Measurements from ENCODE around the gene RBBP8NL. TPM values are rescaled to one million over a fixed set of nuclear protein-coding genes. Genes with fewer than 3 reads are reported as not detected.

Gene RBBP8NL
- total RNA-seq, 1 donor from 2014 or later = not detected

DNA sequence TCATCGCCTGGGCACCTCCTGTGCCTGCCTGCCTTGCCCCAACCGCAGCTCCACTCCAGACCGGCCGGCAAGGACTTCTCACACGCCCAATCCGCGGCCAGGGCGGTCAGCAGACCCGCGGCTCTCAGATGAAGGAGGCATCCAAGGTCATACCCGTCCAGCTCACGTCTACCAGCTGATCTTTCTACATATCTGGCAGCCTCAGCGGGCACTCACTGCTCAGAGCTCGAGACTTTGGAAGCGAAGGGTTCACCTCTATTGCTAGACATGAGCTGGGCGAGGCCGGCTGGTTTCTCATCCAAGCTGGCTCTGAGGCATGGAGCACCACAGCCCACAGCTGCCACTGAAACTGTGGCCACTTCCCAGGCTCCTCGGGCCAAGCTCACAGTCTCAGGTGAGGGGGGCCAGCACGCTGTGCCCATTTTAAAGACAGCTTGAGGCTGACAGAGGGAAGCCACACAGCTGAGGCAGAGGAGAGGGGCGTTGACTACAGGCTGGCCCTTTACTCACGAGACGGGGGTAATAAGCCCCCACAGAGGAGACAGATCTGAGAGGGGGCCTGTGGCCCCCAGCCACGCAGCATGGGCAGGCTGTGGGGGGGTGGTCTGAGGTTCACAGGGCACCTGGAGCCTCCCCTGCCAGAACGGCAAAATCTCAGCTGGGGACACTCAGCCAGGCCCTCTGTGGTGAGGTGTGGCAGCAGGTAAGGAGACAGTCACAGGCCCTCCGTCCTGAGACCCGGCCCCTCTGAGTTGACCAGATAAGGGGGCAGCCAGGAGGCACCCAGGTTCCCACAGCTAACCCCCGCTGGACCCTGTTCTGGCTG is 62.2 kb downstream of the RBBP8NL start:
- no peak for DNase-seq
- intact Hi-C loops (cut with micrococcal nuclease) = loop anchor here (5.0 kb wide), 1 partner anchor 63 kb away; the partner anchor contains the start of gene ADRM1
- peaks cover 25% of the 10 kb centered on the region for H3K27me3 Mint-ChIP-seq
- peaks cover 3% of the 10 kb centered on the region for H3K4me1 Mint-ChIP-seq
- H3K9me3 Mint-ChIP-seq = no peaks in the 10 kb centered on the region
- no peak overlapping the region for H3K27ac Mint-ChIP-seq
- no peak overlapping the region for H3K4me3 Mint-ChIP-seq
- H3K36me3 Mint-ChIP-seq (ENCODE audit: low read depth) = no peaks in the 10 kb centered on the region

DNA sequence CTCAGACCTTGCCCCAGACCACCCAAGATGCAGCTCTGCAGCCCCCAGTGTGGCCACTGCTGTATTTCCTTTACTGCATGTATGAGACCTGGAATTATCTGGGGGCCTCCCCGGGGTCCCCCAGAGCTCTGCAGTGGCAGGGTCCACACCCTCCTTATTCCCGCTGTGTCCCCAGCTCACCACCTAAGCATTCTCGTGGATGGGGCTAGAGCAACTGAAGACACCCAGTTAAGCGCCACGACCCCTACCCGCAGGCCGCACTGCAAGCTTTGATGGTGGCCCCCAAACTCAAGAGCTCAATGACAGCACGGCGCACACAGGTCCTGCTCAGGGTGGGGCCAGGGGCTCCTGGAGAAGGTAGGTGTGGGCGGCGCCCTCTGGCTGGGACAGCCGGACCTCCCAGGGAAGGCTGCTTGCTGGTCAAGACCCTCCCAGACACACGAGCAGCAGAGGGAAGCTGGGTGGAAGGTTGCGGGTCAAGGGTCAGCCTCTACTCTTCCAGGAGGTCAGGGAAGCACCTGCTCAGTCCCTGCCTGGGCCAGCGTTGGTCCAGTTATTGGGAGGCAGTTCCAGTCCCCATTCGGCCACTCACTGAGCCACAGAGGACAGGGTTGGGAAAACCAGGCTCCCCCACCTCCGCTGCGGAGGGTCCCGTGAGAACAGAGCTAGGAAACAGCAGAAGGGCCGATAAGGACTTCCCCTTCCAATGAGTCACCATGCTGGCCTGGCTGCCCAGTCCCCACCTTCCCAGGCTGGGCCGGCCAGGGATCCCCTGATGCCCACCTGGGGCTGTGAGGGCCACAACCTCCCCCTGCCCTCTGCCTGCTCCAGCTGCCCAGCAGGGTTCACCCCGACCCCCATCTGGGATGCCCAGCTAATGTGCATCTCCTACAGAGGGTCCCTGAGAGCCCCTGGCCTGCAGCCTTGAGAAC is 63.2 kb downstream of the RBBP8NL start:
- no peak overlapping the region for H3K4me3 Mint-ChIP-seq
- H3K9me3 Mint-ChIP-seq = no peaks in the 10 kb centered on the region
- intact Hi-C loops (cut with micrococcal nuclease) = no loop called here
- DNase-seq = no peak
- H3K4me1 Mint-ChIP-seq = no peaks in the 10 kb centered on the region
- peaks cover 21% of the 10 kb centered on the region for H3K27me3 Mint-ChIP-seq
- no peak overlapping the region for H3K27ac Mint-ChIP-seq
- no peaks in the 10 kb centered on the region for H3K36me3 Mint-ChIP-seq (ENCODE audit: low read depth)

GRCh38 chr20:62362991-62363919 is 64.1 kb downstream of the RBBP8NL start:
- Mint-ChIP-seq H3K27me3 (peaks cover 13% of the 10 kb centered on the region), H3K9me3 (no peaks in the 10 kb centered on the region), H3K4me3 (no peak overlapping the region), H3K27ac (no peak overlapping the region), H3K4me1 (no peaks in the 10 kb centered on the region), H3K36me3 (ENCODE audit: low read depth) (no peaks in the 10 kb centered on the region)
- no peak for DNase-seq
- intact Hi-C loops (cut with micrococcal nuclease) = no loop called here

GRCh38 chr20:62362590-62362940 is 64.8 kb downstream of the RBBP8NL start:
- Mint-ChIP-seq H3K4me3 (no peak overlapping the region), H3K9me3 (no peaks in the 10 kb centered on the region), H3K27me3 (peaks cover 10% of the 10 kb centered on the region), H3K27ac (no peak overlapping the region), H3K4me1 (no peaks in the 10 kb centered on the region), H3K36me3 (ENCODE audit: low read depth) (no peaks in the 10 kb centered on the region)
- DNase-seq = no peak
- intact Hi-C loops (cut with micrococcal nuclease) = no loop called here

DNA sequence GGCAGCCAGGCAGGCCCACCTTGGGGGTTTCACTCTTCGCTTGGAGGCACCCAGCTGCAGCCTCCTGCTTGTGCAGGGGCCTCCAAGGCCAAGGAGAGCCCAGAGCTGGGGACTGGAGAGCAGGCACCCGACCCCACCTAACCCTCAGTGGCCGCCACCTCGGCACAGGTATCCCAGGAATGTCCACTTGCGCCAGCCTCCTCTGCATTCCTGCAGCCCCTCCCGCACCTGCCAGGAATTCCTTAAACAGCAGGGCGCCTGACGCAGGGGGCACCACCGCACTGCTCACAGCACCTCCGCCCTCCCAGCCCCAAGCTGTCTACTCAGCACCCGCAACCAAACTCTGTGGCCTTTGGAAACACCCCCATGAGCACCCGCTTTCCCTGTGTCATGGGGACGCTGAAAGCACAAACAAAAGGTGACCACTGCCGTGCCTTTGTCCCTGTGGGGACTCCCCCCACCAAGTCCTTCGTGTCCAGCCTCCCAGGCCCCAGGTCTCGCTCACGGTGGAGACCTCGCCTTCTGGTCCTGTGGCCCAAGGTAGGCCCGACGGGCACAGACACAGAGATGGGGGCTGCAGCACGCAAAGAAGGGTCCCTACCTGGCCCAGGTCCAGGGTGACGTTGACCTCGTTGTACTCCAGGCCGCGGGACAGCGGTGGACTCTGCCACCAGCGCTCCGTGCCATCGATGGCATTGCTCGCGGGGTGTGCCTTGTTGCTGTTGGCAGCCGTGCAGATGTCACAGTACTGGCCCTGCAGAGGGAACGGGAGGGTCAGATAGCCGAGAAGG is 65.3 kb downstream of the RBBP8NL start:
- no peaks in the 10 kb centered on the region for H3K36me3 Mint-ChIP-seq (ENCODE audit: low read depth)
- intact Hi-C loops (cut with micrococcal nuclease) = no loop called here
- H3K9me3 Mint-ChIP-seq = no peaks in the 10 kb centered on the region

DNA sequence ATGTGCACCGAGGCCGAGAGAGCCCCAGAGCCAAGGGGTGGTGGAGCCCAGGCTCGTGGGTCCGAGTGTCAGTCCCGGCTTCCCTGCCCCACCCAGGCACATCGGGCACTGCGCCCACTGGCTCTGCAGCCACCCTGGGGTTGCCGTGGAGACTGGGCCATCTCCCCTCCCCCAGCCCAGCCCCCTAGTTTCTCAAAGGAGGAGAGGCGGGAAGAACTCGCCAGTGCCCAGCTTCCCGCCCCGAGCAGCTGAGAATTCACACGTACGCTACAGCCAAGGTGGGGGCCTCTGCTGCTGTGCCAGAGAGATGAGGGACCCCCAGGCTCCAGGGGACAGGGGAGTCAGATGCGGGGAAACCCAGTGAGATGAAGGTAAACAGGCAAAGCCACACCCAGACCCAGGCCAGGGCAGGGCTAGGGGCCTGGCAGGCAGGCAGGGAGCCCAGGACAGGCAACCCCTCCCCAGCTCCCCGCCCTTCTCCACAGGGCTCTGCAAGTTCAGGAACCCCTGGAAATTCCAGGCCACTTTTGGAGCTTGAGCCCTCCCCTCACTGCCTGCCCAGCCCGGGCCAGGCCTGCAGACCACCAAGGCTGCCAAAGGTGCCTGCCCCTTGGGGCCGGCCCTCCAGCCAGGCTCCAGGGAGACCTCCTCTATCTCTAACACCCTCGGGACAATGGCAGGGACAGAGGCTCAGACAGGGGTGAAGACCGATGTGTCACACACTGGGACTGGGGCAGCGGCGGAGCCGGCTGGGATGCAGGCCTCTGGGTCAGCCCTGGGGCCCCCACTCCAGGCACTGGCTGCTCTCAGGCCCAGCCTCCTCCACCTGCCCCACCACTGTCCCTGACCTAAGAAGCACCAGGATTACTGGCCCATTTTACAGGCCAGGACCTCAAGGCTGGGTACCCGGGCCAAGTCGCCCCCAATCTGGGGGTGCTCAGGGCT is 66.2 kb downstream of the RBBP8NL start:
- H3K27me3 Mint-ChIP-seq = peaks cover 9% of the 10 kb centered on the region
- H3K27ac Mint-ChIP-seq = no peak overlapping the region
- H3K4me3 Mint-ChIP-seq = no peak overlapping the region
- intact Hi-C loops (cut with micrococcal nuclease) = no loop called here
- H3K9me3 Mint-ChIP-seq = no peaks in the 10 kb centered on the region
- DNase-seq = no peak
- H3K4me1 Mint-ChIP-seq = no peaks in the 10 kb centered on the region
- no peaks in the 10 kb centered on the region for H3K36me3 Mint-ChIP-seq (ENCODE audit: low read depth)

More for the DNA sequence above, 65.3 kb downstream of the RBBP8NL start:
- Mint-ChIP-seq H3K27me3 (peaks cover 9% of the 10 kb centered on the region), H3K4me1 (no peaks in the 10 kb centered on the region), H3K4me3 (no peak overlapping the region), H3K27ac (no peak overlapping the region)
- DNase-seq = no peak

Other genes with a start within 250 kb of the RBBP8NL start
- 43.0 and 44.4 TPM in 2 replicates for gene MTG2, start 244.5 kb downstream of the RBBP8NL start, total RNA-seq
- gene HRH3, start 207.3 kb downstream of the RBBP8NL start, total RNA-seq = not detected in 2 replicates
- gene OSBPL2, start 189.0 kb downstream of the RBBP8NL start, total RNA-seq = 29.0 and 29.2 TPM in 2 replicates
- 179 and 183 TPM in 2 replicates for gene ADRM1, start 124.5 kb downstream of the RBBP8NL start, total RNA-seq
- 2.0 and 2.1 TPM in 2 replicates for gene LAMA5, start 60.2 kb downstream of the RBBP8NL start, total RNA-seq
- gene RPS21, start 40.4 kb downstream of the RBBP8NL start, total RNA-seq = 2,091 and 2,109 TPM in 2 replicates
- gene CABLES2, start 20.3 kb downstream of the RBBP8NL start, total RNA-seq = 13.1 and 13.5 TPM in 2 replicates
- gene GATA5, start 48.5 kb upstream of the RBBP8NL start, total RNA-seq = not detected in 2 replicates
- 57.8 and 67.3 TPM in 2 replicates for gene SLCO4A1, start 215.0 kb upstream of the RBBP8NL start, total RNA-seq

Data from activated CD4-positive, alpha-beta T cell treated with anti-CD3 and anti-CD28 coated beads, Interleukin-2, amount 10 ng/mL, durations not matched to agents 24 days and 14 days (primary cell).